GM18505 (cell line): Measurements from ENCODE around the gene NCMAP.

Experiments used
- ATAC-seq: cut with Tn5 transposase; IDR thresholded peaks from one replicate; pipeline ENCODE4 v1.9.1; 2021; ENCODE audit not compliant: unreplicated experiment
- POLR2A ChIP-seq: IDR thresholded peaks from 4 replicates; pipeline ENCODE4 v1.6.1; 2011; ENCODE audit warnings: borderline replicate concordance; ENCODE audit not compliant: insufficient read depth, insufficient read length; ENCODE audit errors: extremely low read depth

Gene NCMAP

GRCh38 chr1:24606621-24607020 is 50.7 kb downstream of the NCMAP start:
- no peak for ATAC-seq
- TF ChIP-seq POLR2A: no peak

GRCh38 chr1:24609949-24610517 is 54.1 kb downstream of the NCMAP start:
- no peak for TF ChIP-seq POLR2A
- no peak for ATAC-seq

- no peak for ATAC-seq
- no peak for TF ChIP-seq POLR2A
Measured at GRCh38 chr1:24619376-24619775, 63.5 kb downstream of the NCMAP start.

GRCh38 chr1:24620678-24621077 is 64.8 kb downstream of the NCMAP start:
- TF ChIP-seq POLR2A: no peak
- no peak for ATAC-seq

GRCh38 chr1:24621121-24621520 is 65.2 kb downstream of the NCMAP start:
- ATAC-seq: no peak
- TF ChIP-seq POLR2A: no peak

GRCh38 chr1:24622218-24622617 is 66.3 kb downstream of the NCMAP start:
- ATAC-seq: no peak
- TF ChIP-seq POLR2A: no peak

GRCh38 chr1:24632832-24633175 is 76.9 kb downstream of the NCMAP start:
- no peak for TF ChIP-seq POLR2A

GRCh38 chr1:24635195-24635843 is 79.4 kb downstream of the NCMAP start:
- ATAC-seq: no peak
- no peak for TF ChIP-seq POLR2A

More at GRCh38 chr1:24632832-24633175, 76.9 kb downstream of the NCMAP start:
- ATAC-seq: no peak

GRCh38 chr1:24636661-24637357 is 80.9 kb downstream of the NCMAP start:
- no peak for TF ChIP-seq POLR2A
- ATAC-seq: no peak

GRCh38 chr1:24639094-24639493 is 83.2 kb downstream of the NCMAP start:
- no peak for TF ChIP-seq POLR2A
- no peak for ATAC-seq

GRCh38 chr1:24639881-24640280 is 84.0 kb downstream of the NCMAP start:
- ATAC-seq: no peak

GRCh38 chr1:24640288-24640687 is 84.4 kb downstream of the NCMAP start:
- TF ChIP-seq POLR2A: no peak
- ATAC-seq: no peak

More at GRCh38 chr1:24639881-24640280, 84.0 kb downstream of the NCMAP start:
- no peak for TF ChIP-seq POLR2A

GRCh38 chr1:24641646-24642151 is 85.8 kb downstream of the NCMAP start:
- no peak for TF ChIP-seq POLR2A
- no peak for ATAC-seq

- peak; percentile 85 for ATAC-seq
- peak; percentile 92 for TF ChIP-seq POLR2A
Measured at GRCh38 chr1:24642481-24643362, 86.8 kb downstream of the NCMAP start, which contains the start of gene SRRM1. TSS of gene SRRM1 (plus strand) at chr1:24643302. CDS start at chr1:24643327, 25 bp downstream.
